WTC11 (cell line): ENCODE results near the gene AGAP1. TPM values are rescaled to one million over a fixed set of nuclear protein-coding genes. Genes with fewer than 3 reads are reported as not detected.

Experiments
- ATAC-seq: fragments of 200-7000 bp; cut with Tn5 transposase; 2 replicates; pipeline ENCODE4 v1.10.0; 2021; ENCODE audit warnings: mild to moderate bottlenecking, moderate library complexity
- CTCF ChIA-PET: fragments of 300-600 bp; sonication (Branson Sonifier 250); formaldehyde crosslinking; loops from one replicate; lab custom pipeline; 2021; ENCODE audit warnings: antibody characterized with exemption; lab: Charles Lee
- POLR2A ChIA-PET: fragments of 350-600 bp; sonication (Branson Sonifier 250); formaldehyde crosslinking; loops from one replicate; lab custom pipeline; 2021; ENCODE audit warnings: antibody characterized with exemption; lab: Charles Lee
- DNase-seq: peaks from one replicate; pipeline ENCODE4 v3.0.0; 2021; ENCODE audit warnings: low spot score
- H3K27ac Mint-ChIP-seq: 2 replicates; pipeline ENCODE4 v1.8.0; 2021; ENCODE audit warnings: mixed read lengths
- H3K27me3 Mint-ChIP-seq: 2 replicates; pipeline ENCODE4 v1.8.0; 2021; ENCODE audit warnings: low read depth, mild to moderate bottlenecking, moderate library complexity, mixed read lengths
- H3K36me3 Mint-ChIP-seq: 2 replicates; pipeline ENCODE4 v1.8.0; 2021; ENCODE audit warnings: mixed read lengths
- H3K4me1 Mint-ChIP-seq: 2 replicates; pipeline ENCODE4 v1.8.0; 2022; ENCODE audit warnings: mixed read lengths
- H3K4me3 Mint-ChIP-seq: 2 replicates; pipeline ENCODE4 v1.8.0; 2021; ENCODE audit warnings: mild to moderate bottlenecking, moderate library complexity, mixed read lengths
- H3K9me3 Mint-ChIP-seq: 2 replicates; pipeline ENCODE4 v1.8.0; 2021; ENCODE audit warnings: mixed read lengths
- ATF2 ChIP-seq: sonication (generic); formaldehyde crosslinking; IDR thresholded peaks from 2 replicates; pipeline ENCODE4 v1.8.1; 2022; ENCODE audit warnings: low read depth, missing genetic modification reagents, borderline replicate concordance
- ATF6 ChIP-seq: sonication (generic); formaldehyde crosslinking; IDR thresholded peaks from 2 replicates; pipeline ENCODE4 v1.8.1; 2023; ENCODE audit warnings: mild to moderate bottlenecking, missing genetic modification reagents
- CREB1 ChIP-seq: sonication (generic); formaldehyde crosslinking; IDR thresholded peaks from 2 replicates; pipeline ENCODE4 v1.8.0; 2023; ENCODE audit warnings: mild to moderate bottlenecking, missing genetic modification reagents
- FOXP1 ChIP-seq: sonication (generic); formaldehyde crosslinking; IDR thresholded peaks from 2 replicates; pipeline ENCODE4 v1.8.0; 2022; ENCODE audit warnings: missing genetic modification reagents, mild to moderate bottlenecking, moderate library complexity, borderline replicate concordance
- FOXP4 ChIP-seq: sonication (generic); formaldehyde crosslinking; IDR thresholded peaks from 2 replicates; pipeline ENCODE4 v1.8.0; 2022; ENCODE audit warnings: mild to moderate bottlenecking, missing genetic modification reagents
- GABPB1 ChIP-seq: sonication (generic); formaldehyde crosslinking; IDR thresholded peaks from 2 replicates; pipeline ENCODE4 v1.8.1; 2023; ENCODE audit warnings: mild to moderate bottlenecking, missing genetic modification reagents
- HMGA2 ChIP-seq: fragments of 250-450 bp; sonication (Bioruptor Pico); IDR thresholded peaks from 2 replicates; pipeline ENCODE4 v1.4.0; 2021; ENCODE audit warnings: mild to moderate bottlenecking, moderate library complexity
- IRF1 ChIP-seq: sonication (generic); formaldehyde crosslinking; IDR thresholded peaks from 2 replicates; pipeline ENCODE4 v1.8.0; 2023; ENCODE audit warnings: missing genetic modification reagents
- IRF2 ChIP-seq: sonication (generic); formaldehyde crosslinking; IDR thresholded peaks from 2 replicates; pipeline ENCODE4 v1.8.0; 2022; ENCODE audit warnings: low read depth, missing genetic modification reagents, borderline replicate concordance
- JAZF1 ChIP-seq: fragments of 250-450 bp; sonication (Bioruptor Pico); IDR thresholded peaks from 2 replicates; pipeline ENCODE4 v1.9.0; 2021; ENCODE audit warnings: moderate library complexity, mild to moderate bottlenecking, inconsistent platforms
- MLX ChIP-seq: sonication (generic); formaldehyde crosslinking; IDR thresholded peaks from 2 replicates; pipeline ENCODE4 v1.8.1; 2023; ENCODE audit warnings: mild to moderate bottlenecking, missing genetic modification reagents, moderate library complexity
- NFATC4 ChIP-seq: fragments of 250-450 bp; sonication (Bioruptor Pico); IDR thresholded peaks from 2 replicates; pipeline ENCODE4 v1.9.0; 2021; ENCODE audit warnings: mild to moderate bottlenecking
- NFE2L1 ChIP-seq: sonication (generic); formaldehyde crosslinking; IDR thresholded peaks from 2 replicates; pipeline ENCODE4 v1.8.1; 2023; ENCODE audit warnings: missing genetic modification reagents
- NR2C2 ChIP-seq: sonication (generic); formaldehyde crosslinking; IDR thresholded peaks from 2 replicates; pipeline ENCODE4 v1.8.0; 2022; ENCODE audit warnings: mild to moderate bottlenecking, missing genetic modification reagents
- RELA ChIP-seq: sonication (generic); formaldehyde crosslinking; IDR thresholded peaks from 2 replicates; pipeline ENCODE4 v1.8.1; 2022; ENCODE audit warnings: missing genetic modification reagents, mild to moderate bottlenecking, borderline replicate concordance
- SP1 ChIP-seq: sonication (generic); formaldehyde crosslinking; conservative IDR thresholded peaks from 2 replicates; pipeline ENCODE4 v1.8.1; 2022; ENCODE audit warnings: missing genetic modification reagents
- ZBTB43 ChIP-seq: sonication (generic); formaldehyde crosslinking; IDR thresholded peaks from 2 replicates; pipeline ENCODE4 v1.8.1; 2023; ENCODE audit warnings: mild to moderate bottlenecking, missing genetic modification reagents
- ZMAT4 ChIP-seq: fragments of 250-450 bp; sonication (Bioruptor Pico); IDR thresholded peaks from 2 replicates; pipeline ENCODE4 v1.9.0; 2021; ENCODE audit warnings: mild to moderate bottlenecking
- ZNF219 ChIP-seq: sonication (generic); formaldehyde crosslinking; IDR thresholded peaks from 2 replicates; pipeline ENCODE4 v1.8.0; 2023; ENCODE audit warnings: missing genetic modification reagents, mild to moderate bottlenecking, borderline replicate concordance
- ZNF317 ChIP-seq: sonication (generic); formaldehyde crosslinking; IDR thresholded peaks from 2 replicates; pipeline ENCODE4 v1.8.1; 2023; ENCODE audit warnings: low read depth, mild to moderate bottlenecking, moderate library complexity, missing genetic modification reagents, borderline replicate concordance
- ZNF396 ChIP-seq: fragments of 250-450 bp; sonication (Bioruptor Pico); IDR thresholded peaks from 2 replicates; pipeline ENCODE4 v1.8.0; 2021; ENCODE audit warnings: mild to moderate bottlenecking, moderate library complexity, borderline replicate concordance
- ZNF416 ChIP-seq: fragments of 250-450 bp; sonication (Bioruptor Pico); IDR thresholded peaks from 2 replicates; pipeline ENCODE4 v1.9.0; 2021; ENCODE audit warnings: mild to moderate bottlenecking, inconsistent platforms
- ZNF512 ChIP-seq: sonication (generic); formaldehyde crosslinking; IDR thresholded peaks from 2 replicates; pipeline ENCODE4 v1.8.1; 2022; ENCODE audit warnings: missing genetic modification reagents, borderline replicate concordance
- ZNF671 ChIP-seq: fragments of 250-450 bp; sonication (Bioruptor Pico); IDR thresholded peaks from 2 replicates; pipeline ENCODE4 v1.8.0; 2021; ENCODE audit warnings: mild to moderate bottlenecking
- total RNA-seq: library from RNA; stranded (reverse); gene quantifications from 3 replicates; pipeline ENCODE4 v1.2.3, GENCODE V29; 2021

AGAP1 gene
- total RNA-seq, 1 experiment from 2014 or later: 49.3 TPM

GRCh38 chr2:235954888-235955480 is 461.1 kb downstream of the AGAP1 start:
- Mint-ChIP-seq H3K9me3 (no peaks in the 10 kb centered on the region), H3K36me3 (no peaks in the 10 kb centered on the region), H3K4me1 (peaks cover 35% of the 10 kb centered on the region), H3K27me3 (no peaks in the 10 kb centered on the region), H3K4me3 (no peak overlapping the region), H3K27ac (no peak overlapping the region)
- ATAC-seq (no peak), DNase-seq (no peak)
- TF ChIP-seq ATF6 (CRISPR knock-in tag) (no peak), ZBTB43 (CRISPR knock-in tag) (no peak), CREB1 (CRISPR knock-in tag) (no peak), FOXP1 (no peak), GABPB1 (CRISPR knock-in tag) (no peak), NFE2L1 (CRISPR knock-in tag) (no peak), JAZF1 (CRISPR knock-in tag) (no peak), NR2C2 (CRISPR knock-in tag) (no peak), ZNF416 (no peak), IRF1 (CRISPR knock-in tag) (no peak), RELA (CRISPR knock-in tag) (no peak), ZNF396 (no peak), ZMAT4 (CRISPR knock-in tag) (no peak), SP1 (CRISPR knock-in tag) (no peak), ZNF219 (CRISPR knock-in tag) (no peak), IRF2 (CRISPR knock-in tag) (no peak)
- POLR2A ChIA-PET: interaction anchor here (0.5 kb wide), 1 partner anchor 892 kb away, joined by 3 read pairs; no protein-coding TSS in a partner anchor
- CTCF ChIA-PET: interaction anchor here (1.0 to 1.8 kb wide), 3 partner anchors 19 to 226 kb away, joined by 3 to 6 read pairs (median 5); no protein-coding TSS in a partner anchor

- Mint-ChIP-seq H3K36me3 (no peaks in the 10 kb centered on the region), H3K4me1 (peaks cover 28% of the 10 kb centered on the region), H3K9me3 (no peaks in the 10 kb centered on the region), H3K4me3 (no peak overlapping the region), H3K27ac (no peak overlapping the region), H3K27me3 (no peaks in the 10 kb centered on the region)
- POLR2A ChIA-PET: interaction anchor here (0.5 kb wide), 1 partner anchor 892 kb away, joined by 3 read pairs; no protein-coding TSS in a partner anchor
- CTCF ChIA-PET: interaction anchor here (1.0 to 1.8 kb wide), 2 partner anchors 19 to 225 kb away, joined by 3 to 6 read pairs; no protein-coding TSS in a partner anchor
- no peak for DNase-seq
- ATAC-seq: no peak
- TF ChIP-seq ZNF396 (no peak), ZNF671 (CRISPR knock-in tag) (no peak), ZNF317 (CRISPR knock-in tag) (no peak), FOXP4 (CRISPR knock-in tag) (no peak), HMGA2 (CRISPR knock-in tag) (no peak), NFATC4 (CRISPR knock-in tag) (no peak), ATF2 (CRISPR knock-in tag) (no peak), ZNF512 (CRISPR knock-in tag) (no peak), MLX (no peak)
These were observed 461.8 kb downstream of the AGAP1 start for GRCh38 chr2:235955664-235956063.
